Brain pericyte (primary cell): ENCODE results near the gene RESP18.

Experiments
- DNase-seq: peaks from one replicate; pipeline ENCODE4 v3.0.0-alpha.2; 2012; ENCODE audit warnings: low read depth, low spot score

The RESP18 gene

DNA sequence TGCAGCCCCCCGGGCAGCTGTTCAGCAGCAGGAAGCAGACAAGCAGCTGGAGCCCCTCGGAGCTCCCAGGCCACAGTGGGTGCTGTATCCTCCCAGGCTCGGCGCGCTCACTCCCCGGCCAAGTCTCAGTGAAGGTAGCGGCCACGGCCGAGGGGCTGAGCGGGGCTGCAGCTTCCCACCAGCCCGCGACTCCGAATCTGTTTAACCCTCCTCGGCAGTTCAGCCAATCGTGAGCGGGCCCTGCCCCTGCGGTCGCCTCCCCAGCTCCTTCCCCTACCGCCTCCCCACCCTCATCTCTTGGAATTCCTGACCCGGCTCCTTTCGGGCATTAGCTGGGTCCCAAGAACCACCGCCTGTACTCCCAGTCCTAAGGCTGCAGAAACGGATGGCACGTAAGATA, at the start of gene RESP18:
Gene RESP18, minus strand, starts transcription at position 203 of the 400 bp plus-strand sequence.
- no peak for DNase-seq

DNA sequence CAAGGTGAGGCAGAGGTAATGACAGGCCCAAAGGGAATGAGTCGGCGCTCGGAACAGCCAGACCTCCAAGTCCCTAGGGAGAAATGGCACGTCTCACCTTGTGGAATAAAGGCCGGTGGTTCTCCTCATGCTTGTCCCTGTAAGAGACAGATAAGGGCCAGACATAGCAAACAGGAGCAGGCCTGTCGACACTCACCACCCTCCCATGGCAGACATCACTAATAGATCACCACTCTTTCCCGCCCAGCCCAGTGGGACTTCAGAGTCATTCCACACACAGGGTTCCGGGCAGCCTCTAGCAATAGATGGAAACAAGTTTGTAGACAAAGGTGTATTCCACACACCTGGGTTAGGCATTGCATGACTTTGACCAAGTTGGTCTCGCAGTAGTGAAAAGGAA, 48.9 kb upstream of the RESP18 start:
- DNase-seq = no peak

DNA sequence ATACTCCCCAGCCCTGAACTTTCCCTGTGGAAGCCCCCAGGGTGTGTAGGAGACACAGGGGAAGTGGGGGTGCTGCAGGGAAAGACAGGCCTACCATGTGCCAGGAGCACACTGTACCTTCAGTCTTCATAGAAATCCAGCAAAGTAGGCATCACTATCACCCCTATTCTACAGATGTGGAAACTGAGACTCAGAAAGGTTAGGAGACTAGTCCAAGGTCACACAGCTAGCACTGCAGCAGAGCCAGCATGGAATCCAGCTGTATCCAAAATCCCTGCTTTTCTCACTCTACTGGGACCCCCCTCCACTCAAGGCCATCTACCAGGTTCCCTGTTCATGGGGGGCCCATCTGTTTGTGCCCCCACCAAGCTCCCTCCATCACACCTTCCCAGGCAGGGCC, 48.4 kb upstream of the RESP18 start:
- no peak for DNase-seq

DNA sequence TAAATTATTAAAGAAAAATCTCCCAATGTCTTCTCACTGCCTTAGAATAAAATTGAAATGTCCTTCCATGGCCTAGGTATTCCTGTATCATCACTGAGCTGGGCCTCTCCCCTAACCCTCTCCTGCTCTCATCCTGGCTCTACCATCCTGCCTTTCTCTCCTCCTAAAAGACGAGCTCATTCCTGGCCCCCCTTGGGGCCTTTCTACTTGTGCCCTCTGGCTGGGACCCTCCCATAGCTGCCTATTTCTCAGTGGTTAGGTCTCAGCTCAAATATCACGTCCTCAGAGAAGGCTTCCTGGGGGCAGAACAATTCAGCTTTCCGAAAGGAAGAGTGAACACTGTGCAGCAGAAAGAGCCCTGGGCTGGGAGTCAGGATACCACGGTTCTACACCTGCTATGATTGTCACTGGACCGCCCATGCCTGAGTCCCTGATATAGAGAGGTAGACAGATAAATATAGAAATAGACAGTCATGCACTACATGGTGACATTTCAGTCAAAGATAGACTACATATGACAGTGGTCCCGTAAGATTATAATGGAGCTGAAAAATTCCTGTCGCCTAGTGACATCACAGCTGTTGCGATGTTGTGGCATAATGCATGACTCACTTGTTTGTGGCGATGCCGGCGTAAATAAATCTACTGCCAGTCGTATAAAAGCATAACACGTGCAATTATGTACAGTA, 45.8 kb upstream of the RESP18 start:
- DNase-seq = no peak

DNA sequence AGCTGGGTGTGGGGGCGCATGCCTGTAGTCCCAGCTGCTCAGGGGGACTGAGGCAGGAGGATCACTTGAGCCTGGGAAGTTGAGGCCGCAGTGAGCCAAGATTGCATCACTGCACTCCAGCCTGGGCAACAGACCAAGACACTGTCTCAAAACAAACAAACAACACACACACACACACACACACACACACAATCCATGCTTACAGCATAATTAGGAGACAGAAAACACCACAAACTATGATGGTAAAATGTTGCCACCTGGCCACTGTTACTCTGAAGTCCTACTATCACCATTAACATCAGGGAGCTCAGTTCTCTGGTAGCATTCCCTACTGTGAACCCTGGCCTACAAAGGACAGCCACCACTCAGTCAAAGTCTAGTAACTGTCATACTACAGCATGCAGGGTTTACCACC, 36.9 kb upstream of the RESP18 start:
- DNase-seq = no peak

DNA sequence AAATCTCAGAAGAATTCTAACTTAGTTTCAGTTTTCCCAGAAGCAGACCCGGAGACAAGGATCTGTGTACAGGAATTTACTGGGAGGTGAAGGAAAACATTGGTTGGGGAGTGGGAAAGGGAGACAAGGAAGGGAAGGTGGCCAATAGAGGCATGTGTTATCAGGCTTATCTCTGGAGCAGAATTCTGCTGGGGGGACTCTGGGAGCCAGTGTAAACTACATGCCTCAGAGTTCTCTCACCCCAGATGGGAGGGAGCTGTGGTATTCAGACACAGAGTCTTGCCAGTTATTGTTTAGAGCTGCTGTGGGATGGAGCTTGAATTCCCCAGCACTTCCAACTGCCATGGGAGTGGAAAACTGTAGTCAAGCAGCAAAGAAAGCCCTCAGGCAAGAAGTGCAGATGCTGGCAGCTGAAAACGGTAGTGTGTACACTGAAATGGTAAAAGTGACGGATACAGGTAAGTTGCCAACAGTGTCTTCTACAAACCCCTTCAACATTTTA, 36.2 kb upstream of the RESP18 start:
- DNase-seq = no peak

DNA sequence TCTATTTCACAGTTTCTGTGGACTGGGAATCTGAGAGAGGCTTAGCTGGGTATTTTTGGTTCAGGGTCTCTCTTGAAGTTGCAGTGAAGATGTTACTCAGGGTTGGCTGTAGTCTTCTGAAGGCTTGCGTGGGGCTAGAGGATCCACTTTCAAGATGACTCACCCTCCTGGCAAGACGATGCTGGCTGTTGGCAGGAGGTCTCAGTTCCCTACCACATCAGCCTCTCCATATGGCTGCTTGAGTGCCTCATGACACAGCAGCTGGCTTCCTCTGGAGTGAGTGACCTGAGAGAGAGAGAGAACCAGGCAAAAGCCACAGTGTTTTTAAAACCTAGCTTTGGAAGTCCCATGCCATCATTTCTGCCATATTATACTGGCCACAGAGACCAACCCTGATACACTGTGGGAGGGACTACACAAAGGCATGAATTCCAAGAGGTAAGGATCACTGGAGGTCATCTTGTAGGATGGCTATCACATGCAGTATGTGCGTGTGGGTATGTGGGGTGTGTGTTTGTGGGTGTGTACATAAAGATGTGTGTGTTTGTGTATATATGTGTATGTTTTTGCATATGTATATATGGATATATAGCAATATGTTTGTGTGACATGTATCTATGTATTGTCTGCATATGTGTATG, 30.1 kb upstream of the RESP18 start:
- peak; percentile 81 for DNase-seq

DNA sequence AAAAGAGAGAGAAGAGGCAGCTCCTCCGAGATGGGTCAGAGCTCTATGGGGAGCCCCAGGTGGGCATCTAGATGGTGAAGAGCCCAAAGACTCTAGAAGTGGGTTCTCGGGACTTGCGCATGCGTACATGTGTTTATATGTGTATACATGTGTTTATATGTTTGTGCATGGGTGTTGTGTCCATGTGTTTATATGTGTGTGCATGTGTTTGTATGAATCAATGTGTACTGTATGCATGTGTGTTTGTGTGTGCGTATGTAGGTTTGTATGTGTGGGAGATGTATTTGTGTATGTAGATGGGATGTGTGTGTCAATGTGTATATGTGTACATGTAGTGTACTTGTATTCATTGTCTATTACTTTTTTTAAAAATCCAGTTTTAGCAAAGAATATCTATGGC, 29.5 kb upstream of the RESP18 start:
- DNase-seq = no peak

DNA sequence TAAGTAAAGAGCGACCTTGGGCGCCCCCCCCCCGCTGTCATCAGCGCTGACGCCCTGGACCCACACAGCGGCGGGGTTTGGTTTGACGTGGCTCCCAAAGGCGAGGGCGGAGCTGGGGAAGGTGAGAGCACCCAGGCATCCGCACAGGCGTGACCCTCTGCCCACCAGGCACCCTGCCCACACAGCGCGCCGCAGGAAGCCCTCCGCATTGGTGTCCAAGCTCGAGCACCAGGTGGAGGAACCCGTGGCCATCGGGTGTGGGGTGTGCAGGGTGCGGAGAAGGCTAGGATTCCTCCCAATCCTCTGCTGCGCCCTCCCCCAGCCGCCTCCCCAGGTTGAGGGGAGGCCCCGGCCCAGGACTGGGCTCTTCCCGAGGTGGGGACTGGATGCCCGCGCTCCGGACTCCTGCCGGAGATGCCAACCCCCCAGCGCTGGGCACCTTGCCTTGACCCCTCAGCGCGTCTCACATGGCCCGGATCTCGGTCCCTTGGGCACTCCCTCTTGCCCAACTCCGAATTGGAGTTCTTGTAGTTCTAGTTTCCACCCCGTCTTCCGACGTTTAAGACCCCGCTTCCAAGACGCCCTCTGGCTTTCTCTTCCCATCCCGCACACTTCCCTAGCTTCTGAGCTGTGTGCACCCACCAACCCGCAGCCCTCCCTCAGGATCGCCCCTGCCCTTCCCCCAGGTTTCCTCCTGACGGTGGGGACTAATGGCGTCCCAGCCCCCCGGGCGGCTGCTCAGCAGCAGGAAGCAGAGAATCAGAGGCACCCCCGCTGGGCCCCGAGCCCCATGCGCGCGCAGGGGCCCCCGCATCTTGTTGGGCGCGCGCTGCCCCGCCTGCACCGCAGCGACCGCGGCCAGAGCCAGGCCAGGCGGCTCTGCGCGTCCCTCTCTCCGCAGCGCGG, 25.9 kb upstream of the RESP18 start:
- no peak for DNase-seq

DNA sequence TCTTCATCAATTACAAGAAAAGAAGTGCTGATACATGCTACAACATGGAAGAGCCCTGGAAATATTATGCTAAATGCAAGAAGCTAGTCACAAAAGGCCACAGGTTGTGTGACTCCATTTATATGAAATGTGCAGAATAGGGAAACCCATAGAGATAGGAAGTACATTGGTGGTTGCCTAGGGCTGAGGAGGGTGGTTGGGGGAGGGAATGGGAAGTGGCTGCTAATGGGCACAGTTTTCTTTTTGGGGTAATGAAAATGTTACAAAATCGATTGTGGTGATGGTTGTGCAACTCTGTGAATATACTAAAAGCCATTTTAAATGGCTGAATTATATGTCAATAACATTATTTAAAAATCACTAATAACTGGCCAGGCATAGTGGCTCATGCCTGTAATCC, 24.3 kb upstream of the RESP18 start:
- DNase-seq = no peak

DNA sequence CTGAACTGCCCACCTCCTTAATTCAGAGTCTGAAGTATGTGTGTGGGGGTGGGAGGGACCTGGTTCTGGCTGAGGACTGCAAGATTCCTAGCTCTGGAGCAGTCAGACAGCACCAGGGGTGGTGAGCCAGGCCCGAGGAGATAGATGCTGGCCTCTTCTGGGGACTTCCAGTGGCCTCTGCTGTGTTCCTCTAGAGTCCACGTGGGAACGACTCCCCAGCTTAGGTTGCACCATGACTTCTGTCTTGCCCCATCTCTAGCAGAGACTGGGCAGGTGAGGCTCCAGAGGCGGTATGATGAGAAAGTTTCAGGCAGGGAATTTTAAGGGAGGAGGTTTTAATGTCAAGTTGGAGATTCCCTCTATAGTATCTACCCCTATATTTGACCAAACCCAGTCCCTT, 22.0 kb upstream of the RESP18 start:
- no peak for DNase-seq

DNA sequence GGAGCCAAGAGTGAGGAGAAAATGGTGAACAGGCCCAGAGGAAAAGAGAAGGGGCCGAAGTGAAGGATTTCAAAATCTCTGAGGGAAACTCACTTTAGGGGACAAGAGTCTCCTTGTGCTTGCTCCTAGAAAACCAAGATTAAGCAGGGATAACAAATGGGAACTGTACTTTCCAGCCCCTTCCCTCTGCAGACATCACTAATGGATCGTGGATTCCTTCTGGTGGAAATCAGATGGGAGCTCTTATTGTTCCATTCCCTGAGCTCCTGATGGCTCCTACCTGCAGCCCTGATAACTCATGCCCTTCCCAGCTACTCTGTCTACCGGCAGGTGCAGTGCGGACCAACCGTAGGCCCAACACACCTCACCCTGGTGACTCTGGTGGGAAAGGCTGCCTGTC, 20.6 kb upstream of the RESP18 start:
- DNase-seq = no peak

DNA sequence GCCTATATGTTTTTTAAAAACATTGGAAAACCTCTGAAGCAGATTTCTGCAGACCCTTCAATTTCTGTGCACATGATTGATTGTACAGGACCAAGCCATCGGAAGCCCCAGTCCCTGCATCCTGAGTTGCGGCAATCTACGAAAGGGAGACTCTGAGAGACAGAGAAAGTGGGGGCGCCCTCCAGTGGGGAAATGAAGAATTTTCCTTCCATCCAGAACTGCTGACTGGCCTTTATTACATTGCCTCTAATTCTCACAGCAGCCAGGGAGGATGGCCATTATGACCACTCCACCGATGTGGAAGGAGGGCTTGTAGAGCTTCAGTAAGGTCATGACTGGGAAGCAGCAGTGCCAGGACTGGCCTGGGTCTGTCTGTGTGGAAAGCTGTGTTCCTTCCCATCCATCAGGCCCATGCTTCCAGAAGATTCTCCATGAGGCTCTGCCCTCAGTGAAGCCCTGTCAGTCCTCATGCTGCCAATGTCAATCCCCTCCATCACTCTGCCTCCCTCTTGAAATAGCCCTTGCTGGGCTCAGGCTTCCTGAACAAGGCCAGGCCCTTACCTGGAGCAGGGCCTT, 20.0 kb upstream of the RESP18 start:
- DNase-seq = no peak

DNA sequence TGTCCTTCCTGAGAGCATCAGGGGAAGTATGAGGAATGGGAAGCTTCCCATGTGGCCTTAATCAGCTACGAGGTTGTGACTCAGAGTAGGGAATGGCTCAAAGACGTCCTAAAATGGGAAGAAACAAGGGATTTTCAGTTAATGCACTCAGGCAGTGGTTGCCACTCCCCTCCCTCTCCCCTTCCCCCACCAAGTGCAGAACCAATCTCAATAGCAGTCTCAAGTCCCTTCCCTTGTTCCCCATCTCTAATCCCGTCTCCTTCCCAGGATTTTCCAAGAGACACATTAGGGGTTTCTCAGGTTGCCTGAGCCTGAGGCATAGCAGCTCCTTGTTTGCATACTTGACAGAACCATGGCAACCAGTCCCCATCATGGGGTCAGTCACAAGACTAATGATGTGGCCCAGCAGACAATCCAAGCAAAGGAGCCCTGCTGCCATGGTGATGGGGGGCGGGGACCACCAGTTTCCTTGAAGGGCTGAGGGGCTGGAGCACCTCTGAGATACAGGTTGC, 18.2 kb upstream of the RESP18 start:
- DNase-seq = no peak

DNA sequence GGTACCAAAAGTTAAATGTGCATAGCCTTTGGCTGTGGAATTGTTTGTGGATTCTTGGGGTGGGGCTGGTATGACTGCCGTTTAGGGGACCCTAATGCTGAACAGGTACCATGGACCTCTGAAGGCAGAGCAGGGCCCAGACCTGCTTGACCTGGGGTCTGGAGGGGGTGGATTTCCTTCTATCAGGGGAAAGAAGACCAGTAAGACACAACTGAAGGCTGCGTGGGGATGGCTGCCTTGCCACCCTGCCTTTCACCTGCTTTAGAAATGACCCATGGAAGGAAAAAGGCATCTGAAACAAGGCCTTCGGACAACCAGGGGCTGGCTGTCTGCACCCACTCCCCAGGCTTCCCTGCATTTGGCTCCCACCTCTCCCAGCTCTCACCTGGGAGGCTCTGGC, 17.7 kb upstream of the RESP18 start:
- DNase-seq = no peak

DNA sequence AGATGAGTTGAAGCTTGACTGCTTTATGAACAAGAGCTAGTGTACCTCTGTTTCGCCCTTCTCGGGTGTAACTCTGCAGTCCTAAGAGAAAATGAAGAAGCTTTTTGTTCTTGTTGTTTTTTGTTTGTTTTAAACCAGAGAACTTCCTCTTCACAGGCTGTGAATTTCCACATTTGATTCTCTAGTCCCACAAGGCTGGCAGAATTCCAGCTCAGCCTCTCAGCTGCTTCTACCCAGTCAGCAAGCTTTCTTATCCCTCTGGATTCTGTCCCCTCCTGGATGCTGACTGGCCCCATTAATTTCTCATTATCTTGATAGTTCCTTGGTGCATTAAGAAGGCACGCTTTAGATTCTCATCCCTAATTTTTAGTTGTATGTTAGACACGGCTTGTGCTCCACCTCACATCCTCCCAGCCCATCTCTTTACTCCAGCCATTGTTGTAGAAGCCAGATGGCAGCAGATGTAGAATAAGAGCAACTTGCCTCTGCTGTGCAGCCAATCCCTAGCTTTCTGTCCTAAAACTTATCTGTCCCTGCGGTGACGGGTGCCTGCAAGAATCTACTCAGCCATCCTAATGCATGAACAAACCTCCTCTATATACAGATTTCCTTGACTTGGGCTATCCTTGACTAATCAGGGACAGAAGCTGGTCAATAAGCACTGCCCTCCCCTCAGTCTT, 12.3 kb upstream of the RESP18 start:
- no peak for DNase-seq

DNA sequence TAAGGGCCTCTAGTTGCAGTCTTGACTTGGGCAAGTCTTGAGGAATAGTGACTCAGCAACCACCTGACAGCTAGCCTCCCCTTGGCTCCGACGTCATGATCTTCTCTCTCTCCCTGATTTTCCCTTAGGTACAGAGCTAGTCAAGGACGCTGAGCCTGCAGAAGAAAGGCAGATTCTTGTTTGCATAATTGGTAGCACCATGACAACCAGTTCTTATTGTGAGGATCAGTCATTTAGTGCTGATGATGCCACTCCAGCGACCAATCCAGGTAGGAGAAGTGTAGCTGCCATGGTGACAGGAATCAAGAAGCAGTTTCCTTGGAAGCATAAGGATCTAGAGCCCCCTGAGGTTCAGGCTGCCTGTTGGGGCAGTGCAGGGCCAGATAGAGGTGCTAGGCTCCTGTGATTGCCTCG, 2.8 kb upstream of the RESP18 start:
- DNase-seq = no peak

DNA sequence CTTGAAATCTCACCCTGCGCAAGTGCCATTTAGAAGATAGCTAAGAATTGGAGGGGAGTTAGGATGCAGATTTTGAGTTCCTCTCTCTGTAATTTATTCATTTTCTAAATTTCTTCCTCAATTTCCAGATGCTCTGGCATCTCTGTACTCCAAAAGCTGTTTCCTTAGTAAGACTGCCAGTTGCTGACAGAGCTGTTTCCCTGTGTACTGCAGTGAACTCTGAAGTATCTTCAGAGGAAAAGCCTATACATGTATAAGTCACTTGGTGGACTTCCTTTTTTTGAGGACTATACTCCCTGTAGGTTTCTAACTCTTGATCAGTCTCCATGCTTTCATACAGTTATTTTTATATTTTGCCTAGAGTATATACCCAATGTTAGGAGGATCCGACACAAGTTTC, 1.5 kb upstream of the RESP18 start:
- DNase-seq = no peak

DNA sequence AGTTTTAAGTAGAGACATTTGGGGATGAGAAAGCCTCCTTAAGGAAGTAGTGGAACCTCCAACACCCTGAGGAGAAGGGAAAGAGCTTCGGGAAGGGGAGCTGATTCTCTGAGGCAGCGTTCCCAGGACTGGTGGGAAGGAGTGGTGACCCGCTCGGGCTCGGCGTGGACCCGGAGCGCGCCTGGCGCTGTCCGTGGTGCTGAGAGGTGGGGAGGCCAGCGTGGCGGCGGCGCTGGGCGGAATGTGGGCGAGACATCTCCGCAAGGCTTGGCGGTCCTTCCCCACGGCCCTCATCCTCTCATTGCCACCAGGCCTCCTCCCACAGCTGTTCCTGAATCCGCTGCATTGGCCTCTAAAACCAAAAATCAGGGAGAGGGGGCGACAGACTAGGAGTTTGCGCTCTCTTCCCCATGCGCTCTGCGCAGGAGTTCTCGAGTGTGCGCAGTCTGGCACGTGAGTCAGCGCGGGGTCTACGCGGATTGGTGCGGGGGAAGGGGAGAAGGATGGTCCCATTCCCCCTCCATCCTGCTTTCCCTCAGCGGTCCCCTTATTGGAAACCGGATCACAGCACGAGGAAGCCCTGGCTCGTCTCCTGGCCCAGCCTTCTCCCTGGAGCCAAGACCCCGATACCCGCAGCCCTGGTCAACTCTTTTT, 857 bp downstream of the RESP18 start:
- no peak for DNase-seq

DNA sequence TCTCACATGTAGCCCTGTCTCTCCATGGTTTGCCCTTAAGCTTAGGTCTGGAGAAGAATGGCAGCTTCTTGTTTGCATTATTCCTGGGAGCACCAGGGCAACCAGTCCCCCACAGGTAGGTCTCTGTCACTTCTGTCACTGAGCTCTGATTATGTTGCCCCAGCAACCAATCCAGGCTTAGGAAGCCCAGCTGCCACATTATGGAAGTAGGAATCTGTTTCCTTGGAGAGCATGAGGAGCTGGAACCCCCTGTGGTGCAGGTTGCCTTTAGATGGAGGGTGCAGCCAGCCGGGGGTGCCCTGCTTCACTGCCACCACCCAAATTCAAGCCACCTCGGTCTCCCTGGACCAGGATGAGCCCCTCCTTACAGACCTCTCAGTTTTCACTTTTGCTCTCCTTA, 4.8 kb downstream of the RESP18 start:
- DNase-seq = no peak
